HL-60 (cell line): ENCODE data around the gene BEGAIN.
A peak's percentile ranks its signal among the peaks of the same experiment; 100 is the strongest.

Experiments
- DNase-seq, 2 experiments: peaks; one replicate each; pipeline ENCODE4 v3.0.0-alpha.2; 2010 to 2020; ENCODE audit warnings: low read depth in 1 of 2, low spot score in 1 of 2
- H3K27ac ChIP-seq: fragments of 250-450 bp; sonication (Bioruptor Pico); replicated peaks from 2 replicates; pipeline ENCODE4 v1.5.1; 2020; ENCODE audit warnings: mild to moderate bottlenecking, moderate library complexity
- H3K27me3 ChIP-seq: fragments of 250-450 bp; sonication (Bioruptor Pico); 2 replicates; pipeline ENCODE4 v1.5.1; 2021; ENCODE audit warnings: mild to moderate bottlenecking, moderate library complexity; ENCODE audit not compliant: insufficient read depth, poor library complexity, severe bottlenecking
- H3K4me3 ChIP-seq: replicated peaks from 2 replicates; pipeline ENCODE4 v1.5.1; 2011; ENCODE audit warnings: mild to moderate bottlenecking, control low read depth, low read length; ENCODE audit not compliant: insufficient read depth
- GABPA ChIP-seq: IDR thresholded peaks from 2 replicates; pipeline ENCODE4 v1.6.1; 2012; ENCODE audit warnings: low read depth
- POLR2AphosphoS5 ChIP-seq: IDR thresholded peaks from 2 replicates; pipeline ENCODE4 v1.6.1; 2012; ENCODE audit warnings: low read depth
- SPI1 ChIP-seq: IDR thresholded peaks from 2 replicates; pipeline ENCODE4 v1.6.1; 2012; ENCODE audit warnings: low read depth, mild to moderate bottlenecking, borderline replicate concordance
- long read RNA-seq: library from polyadenylated mRNA; unstranded; transcript quantifications from one replicate; pipeline ENCODE4 v2.0.0, GENCODE V29; 2020
- TF ChIP-seq, protein P1 (sequence below): IDR thresholded peaks from 2 replicates; pipeline ENCODE4 v1.6.1; 2012; ENCODE audit warnings: low read depth; ENCODE audit not compliant: insufficient replicate concordance
- TF ChIP-seq, protein P2 (sequence below): IDR thresholded peaks from one replicate; pipeline ENCODE4 v1.5.1; 2011; ENCODE audit warnings: low read length, control low read depth, inconsistent platforms; ENCODE audit not compliant: insufficient read depth

The BEGAIN gene, protein sequence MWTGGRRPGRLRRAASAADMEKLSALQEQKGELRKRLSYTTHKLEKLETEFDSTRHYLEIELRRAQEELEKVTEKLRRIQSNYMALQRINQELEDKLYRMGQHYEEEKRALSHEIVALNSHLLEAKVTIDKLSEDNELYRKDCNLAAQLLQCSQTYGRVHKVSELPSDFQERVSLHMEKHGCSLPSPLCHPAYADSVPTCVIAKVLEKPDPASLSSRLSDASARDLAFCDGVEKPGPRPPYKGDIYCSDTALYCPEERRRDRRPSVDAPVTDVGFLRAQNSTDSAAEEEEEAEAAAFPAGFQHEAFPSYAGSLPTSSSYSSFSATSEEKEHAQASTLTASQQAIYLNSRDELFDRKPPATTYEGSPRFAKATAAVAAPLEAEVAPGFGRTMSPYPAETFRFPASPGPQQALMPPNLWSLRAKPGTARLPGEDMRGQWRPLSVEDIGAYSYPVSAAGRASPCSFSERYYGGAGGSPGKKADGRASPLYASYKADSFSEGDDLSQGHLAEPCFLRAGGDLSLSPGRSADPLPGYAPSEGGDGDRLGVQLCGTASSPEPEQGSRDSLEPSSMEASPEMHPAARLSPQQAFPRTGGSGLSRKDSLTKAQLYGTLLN
- long read RNA-seq, transcript BEGAIN-206 (6 exons, 747 nt): major isoform, 12 of 13 reads
- long read RNA-seq, partial matches to known transcripts: 1 of 13 reads
- long read RNA-seq, other reads (novel, unspliced or antisense): 0 of 13 reads

DNA sequence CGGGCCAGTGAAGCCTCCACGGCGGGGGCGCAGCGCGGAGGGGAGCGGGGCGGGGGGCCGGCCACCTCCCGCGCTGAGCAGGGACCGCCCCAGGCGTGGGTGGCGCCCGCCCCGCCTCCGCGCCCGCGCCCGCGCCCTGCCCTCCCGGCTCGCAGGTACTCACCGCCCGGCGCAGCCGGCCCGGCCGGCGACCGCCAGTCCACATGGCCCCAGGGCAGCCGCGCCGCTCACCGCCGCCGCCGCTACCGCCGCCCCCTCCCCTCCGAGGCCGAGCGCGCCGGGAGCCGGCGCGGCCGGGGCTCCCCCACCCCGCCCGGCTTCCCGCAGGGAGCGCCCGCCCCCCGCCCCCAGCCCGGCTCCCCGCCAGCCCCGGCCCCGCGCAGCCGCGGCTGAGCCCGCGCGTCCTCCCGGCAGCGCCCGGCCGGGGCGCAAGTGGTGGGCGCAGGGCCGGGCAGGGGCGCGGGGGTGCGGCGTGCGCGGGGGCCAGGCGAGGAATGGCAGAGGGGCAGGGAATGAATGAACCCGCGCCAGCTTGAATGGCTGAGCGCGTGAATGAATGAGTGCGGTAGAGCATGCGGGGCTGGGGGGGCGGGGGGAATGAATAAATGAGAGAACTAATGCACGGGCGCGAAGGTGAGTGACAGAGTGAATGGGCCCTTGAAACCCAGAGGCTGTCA is at the start of gene BEGAIN:
Gene BEGAIN, minus strand, starts transcription at position 332 of the 677 bp plus-strand sequence. Its CDS starts 127 bp downstream, at position 205.
- peaks cover 28% of the 10 kb centered on the region for H3K27me3 ChIP-seq
- TF ChIP-seq GABPA: no peak
- TF ChIP-seq, protein P1, sequence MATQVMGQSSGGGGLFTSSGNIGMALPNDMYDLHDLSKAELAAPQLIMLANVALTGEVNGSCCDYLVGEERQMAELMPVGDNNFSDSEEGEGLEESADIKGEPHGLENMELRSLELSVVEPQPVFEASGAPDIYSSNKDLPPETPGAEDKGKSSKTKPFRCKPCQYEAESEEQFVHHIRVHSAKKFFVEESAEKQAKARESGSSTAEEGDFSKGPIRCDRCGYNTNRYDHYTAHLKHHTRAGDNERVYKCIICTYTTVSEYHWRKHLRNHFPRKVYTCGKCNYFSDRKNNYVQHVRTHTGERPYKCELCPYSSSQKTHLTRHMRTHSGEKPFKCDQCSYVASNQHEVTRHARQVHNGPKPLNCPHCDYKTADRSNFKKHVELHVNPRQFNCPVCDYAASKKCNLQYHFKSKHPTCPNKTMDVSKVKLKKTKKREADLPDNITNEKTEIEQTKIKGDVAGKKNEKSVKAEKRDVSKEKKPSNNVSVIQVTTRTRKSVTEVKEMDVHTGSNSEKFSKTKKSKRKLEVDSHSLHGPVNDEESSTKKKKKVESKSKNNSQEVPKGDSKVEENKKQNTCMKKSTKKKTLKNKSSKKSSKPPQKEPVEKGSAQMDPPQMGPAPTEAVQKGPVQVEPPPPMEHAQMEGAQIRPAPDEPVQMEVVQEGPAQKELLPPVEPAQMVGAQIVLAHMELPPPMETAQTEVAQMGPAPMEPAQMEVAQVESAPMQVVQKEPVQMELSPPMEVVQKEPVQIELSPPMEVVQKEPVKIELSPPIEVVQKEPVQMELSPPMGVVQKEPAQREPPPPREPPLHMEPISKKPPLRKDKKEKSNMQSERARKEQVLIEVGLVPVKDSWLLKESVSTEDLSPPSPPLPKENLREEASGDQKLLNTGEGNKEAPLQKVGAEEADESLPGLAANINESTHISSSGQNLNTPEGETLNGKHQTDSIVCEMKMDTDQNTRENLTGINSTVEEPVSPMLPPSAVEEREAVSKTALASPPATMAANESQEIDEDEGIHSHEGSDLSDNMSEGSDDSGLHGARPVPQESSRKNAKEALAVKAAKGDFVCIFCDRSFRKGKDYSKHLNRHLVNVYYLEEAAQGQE: no peak
- no peak for TF ChIP-seq SPI1
- TF ChIP-seq, protein P2, sequence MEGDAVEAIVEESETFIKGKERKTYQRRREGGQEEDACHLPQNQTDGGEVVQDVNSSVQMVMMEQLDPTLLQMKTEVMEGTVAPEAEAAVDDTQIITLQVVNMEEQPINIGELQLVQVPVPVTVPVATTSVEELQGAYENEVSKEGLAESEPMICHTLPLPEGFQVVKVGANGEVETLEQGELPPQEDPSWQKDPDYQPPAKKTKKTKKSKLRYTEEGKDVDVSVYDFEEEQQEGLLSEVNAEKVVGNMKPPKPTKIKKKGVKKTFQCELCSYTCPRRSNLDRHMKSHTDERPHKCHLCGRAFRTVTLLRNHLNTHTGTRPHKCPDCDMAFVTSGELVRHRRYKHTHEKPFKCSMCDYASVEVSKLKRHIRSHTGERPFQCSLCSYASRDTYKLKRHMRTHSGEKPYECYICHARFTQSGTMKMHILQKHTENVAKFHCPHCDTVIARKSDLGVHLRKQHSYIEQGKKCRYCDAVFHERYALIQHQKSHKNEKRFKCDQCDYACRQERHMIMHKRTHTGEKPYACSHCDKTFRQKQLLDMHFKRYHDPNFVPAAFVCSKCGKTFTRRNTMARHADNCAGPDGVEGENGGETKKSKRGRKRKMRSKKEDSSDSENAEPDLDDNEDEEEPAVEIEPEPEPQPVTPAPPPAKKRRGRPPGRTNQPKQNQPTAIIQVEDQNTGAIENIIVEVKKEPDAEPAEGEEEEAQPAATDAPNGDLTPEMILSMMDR: no peak
- TF ChIP-seq POLR2AphosphoS5: no peak
- no peak within 1 kb of the TSS for H3K27ac ChIP-seq
- no peak for DNase-seq
- peak within 1 kb of the TSS; percentile 26 for H3K4me3 ChIP-seq

DNA sequence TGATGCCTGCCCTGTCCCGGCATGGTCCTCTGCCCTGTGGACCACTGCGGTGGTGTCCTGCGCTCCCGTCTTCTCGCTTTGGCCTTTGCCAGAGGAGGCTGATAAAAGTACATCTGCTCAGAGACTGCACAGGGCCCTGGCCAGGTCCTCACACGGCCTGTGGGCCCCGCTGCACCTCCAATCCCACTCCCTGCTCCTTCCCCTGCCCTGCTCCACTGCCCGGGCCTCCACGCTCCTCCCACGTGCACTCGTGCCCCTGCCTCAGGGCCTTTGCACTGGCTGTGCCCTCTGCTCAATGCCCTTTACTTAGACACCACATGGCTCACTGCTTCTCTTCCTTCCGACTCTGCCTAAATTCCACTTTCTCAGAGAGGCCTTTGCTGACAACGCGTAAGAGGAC is 49.3 kb upstream of the BEGAIN start:
- no peak overlapping the region for H3K4me3 ChIP-seq
- peaks cover 3% of the 10 kb centered on the region for H3K27me3 ChIP-seq
- TF ChIP-seq, protein P2: no peak
- TF ChIP-seq, protein P1: no peak
- TF ChIP-seq GABPA: no peak
- TF ChIP-seq SPI1: no peak
- TF ChIP-seq POLR2AphosphoS5: no peak
- no peak for DNase-seq
- no peak overlapping the region for H3K27ac ChIP-seq

DNA sequence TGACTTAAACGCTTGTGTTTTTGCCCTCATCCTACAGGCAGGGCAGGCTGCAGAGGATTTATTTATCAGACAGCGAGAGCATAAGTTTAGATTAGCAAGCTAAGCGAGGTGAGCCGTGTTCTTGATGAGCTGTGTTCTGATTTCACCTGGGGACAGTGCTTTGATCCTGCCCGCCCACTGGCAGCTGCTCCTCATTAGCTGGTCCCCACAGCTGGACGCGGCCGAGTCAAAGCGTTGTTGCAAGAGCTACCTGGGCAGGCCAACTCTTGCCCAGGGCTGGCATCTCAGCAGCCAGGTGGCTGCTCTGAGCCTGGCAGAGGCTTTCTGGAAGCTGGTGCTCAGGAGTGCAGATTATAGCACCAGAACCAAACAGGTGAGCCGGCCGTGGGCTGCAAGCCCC is 46.8 kb upstream of the BEGAIN start:
- H3K27me3 ChIP-seq: no peaks in the 10 kb centered on the region

More for the DNA sequence above, 46.8 kb upstream of the BEGAIN start:
- TF ChIP-seq, protein P2: no peak
- TF ChIP-seq, protein P1: no peak
- no peak for TF ChIP-seq SPI1
- no peak for TF ChIP-seq POLR2AphosphoS5
- TF ChIP-seq GABPA: no peak
- Histone ChIP-seq H3K27ac (no peak overlapping the region), H3K4me3 (no peak overlapping the region)
- no peak for DNase-seq
